Thoracic aorta (tissue), 2 donors: ENCODE results near the gene USPL1. TPM values are rescaled to one million over a fixed set of nuclear protein-coding genes. Genes with fewer than 3 reads are reported as not detected.

Experiments
- ATAC-seq: fragments of 150-250 bp; one replicate; pipeline ENCODE4 v1.8.0; 2017; ENCODE audit warnings: low read depth; ENCODE audit not compliant: insufficient number of reproducible peaks, low FRiP score
- DNase-seq: peaks from one replicate; pipeline ENCODE4 v3.0.0-alpha.2; 2020; ENCODE audit warnings: low spot score
- H3K27ac ChIP-seq, 2 donors: fragments of 200-600 bp; sonication (generic); 1 replicate in 1 of 2; 2 replicates in 1 of 2; pipeline ENCODE4 v1.5.1; 2016; ENCODE audit warnings: mild to moderate bottlenecking in 2 of 2, moderate library complexity in 2 of 2
- H3K27me3 ChIP-seq: fragments of 200-600 bp; sonication (generic); replicated peaks from 2 replicates; pipeline ENCODE4 v1.6.0; 2016; ENCODE audit warnings: mild to moderate bottlenecking; ENCODE audit not compliant: insufficient read depth
- H3K36me3 ChIP-seq: fragments of 200-600 bp; sonication (generic); one replicate; pipeline ENCODE4 v1.5.1; 2016
- H3K4me1 ChIP-seq, 2 donors: fragments of 200-600 bp; sonication (generic); 1 replicate in 1 of 2; 2 replicates in 1 of 2; pipeline versions ENCODE4 v1.5.1 to v1.6.0; 2016; ENCODE audit warnings: low read depth in 2 of 2, mild to moderate bottlenecking in 1 of 2; ENCODE audit not compliant: control insufficient read depth in 1 of 2
- H3K4me3 ChIP-seq: fragments of 200-600 bp; sonication (generic); 2 replicates; pipeline ENCODE4 v1.5.1; 2016; ENCODE audit warnings: mild to moderate bottlenecking
- H3K9me3 ChIP-seq: fragments of 200-600 bp; sonication (generic); 2 replicates; pipeline ENCODE4 v1.5.1; 2016
- total RNA-seq, 2 donors: library from RNA; depleted of rRNA; stranded (reverse); fragments of >200 nt; gene quantifications; one replicate each; pipeline versions ENCODE4 v1.1.0 to v1.2.3, GENCODE V29; 2016
- TF ChIP-seq, protein P1 (sequence below): fragments of 200-600 bp; sonication (generic); IDR thresholded peaks from one replicate; pipeline ENCODE4 v1.5.1; 2019; ENCODE audit warnings: antibody characterized with exemption

The USPL1 gene
- total RNA-seq, 2 donors from 2014 or later: 20.7 to 25.3 TPM

DNA sequence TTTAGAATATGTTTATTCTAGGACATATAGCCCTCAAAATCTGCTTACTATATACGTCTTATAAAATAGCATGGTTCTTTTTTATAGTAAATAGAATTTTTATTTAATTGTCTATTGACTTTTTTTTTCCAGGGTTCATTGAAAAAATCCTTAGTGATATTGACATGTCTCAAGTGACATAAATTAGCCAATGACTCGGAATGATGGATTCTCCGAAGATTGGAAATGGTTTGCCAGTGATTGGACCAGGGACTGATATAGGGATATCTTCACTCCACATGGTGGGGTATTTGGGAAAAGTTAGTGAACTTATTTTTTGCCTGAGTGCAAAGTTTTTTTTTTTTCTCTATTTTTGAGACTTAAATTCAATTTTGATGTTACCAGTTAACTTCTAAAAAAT, 3.2 kb downstream of the USPL1 start:
- Histone ChIP-seq H3K4me3 (no peak overlapping the region), H3K4me1 (peaks cover 15 to 39% of the 10 kb centered on the region in 2 donors), H3K36me3 (no peaks in the 10 kb centered on the region), H3K27me3 (no peaks in the 10 kb centered on the region), H3K27ac (no peak overlapping the region), H3K9me3 (no peaks in the 10 kb centered on the region)
- ATAC-seq: no peak
- TF ChIP-seq, protein P1, sequence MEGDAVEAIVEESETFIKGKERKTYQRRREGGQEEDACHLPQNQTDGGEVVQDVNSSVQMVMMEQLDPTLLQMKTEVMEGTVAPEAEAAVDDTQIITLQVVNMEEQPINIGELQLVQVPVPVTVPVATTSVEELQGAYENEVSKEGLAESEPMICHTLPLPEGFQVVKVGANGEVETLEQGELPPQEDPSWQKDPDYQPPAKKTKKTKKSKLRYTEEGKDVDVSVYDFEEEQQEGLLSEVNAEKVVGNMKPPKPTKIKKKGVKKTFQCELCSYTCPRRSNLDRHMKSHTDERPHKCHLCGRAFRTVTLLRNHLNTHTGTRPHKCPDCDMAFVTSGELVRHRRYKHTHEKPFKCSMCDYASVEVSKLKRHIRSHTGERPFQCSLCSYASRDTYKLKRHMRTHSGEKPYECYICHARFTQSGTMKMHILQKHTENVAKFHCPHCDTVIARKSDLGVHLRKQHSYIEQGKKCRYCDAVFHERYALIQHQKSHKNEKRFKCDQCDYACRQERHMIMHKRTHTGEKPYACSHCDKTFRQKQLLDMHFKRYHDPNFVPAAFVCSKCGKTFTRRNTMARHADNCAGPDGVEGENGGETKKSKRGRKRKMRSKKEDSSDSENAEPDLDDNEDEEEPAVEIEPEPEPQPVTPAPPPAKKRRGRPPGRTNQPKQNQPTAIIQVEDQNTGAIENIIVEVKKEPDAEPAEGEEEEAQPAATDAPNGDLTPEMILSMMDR: no peak
- DNase-seq: no peak

DNA sequence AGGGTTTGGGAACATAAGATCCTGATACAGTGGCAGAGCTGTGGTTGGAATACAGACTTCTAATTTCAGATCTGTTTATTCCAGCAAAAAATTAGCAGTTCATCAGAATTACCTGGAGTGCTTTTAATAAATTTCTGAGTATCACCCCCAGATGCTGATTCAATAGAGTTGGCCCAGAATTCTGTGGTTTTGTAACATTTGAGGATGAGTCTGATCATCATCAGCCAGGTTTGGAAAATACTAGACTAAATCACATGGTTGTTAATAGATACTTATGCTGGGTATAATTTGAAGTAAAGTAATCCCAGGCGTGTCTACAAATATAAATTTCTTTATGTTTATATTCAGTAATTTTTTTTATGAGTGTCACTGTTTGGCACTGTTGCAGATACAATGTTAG, 4.8 kb downstream of the USPL1 start:
- TF ChIP-seq, protein P1: no peak
- H3K4me1 ChIP-seq: peaks cover 16 to 39% of the 10 kb centered on the region in 2 donors
- no peak for DNase-seq
- no peaks in the 10 kb centered on the region for H3K9me3 ChIP-seq
- H3K36me3 ChIP-seq: no peaks in the 10 kb centered on the region
- ATAC-seq: no peak
- H3K27me3 ChIP-seq: no peaks in the 10 kb centered on the region
- no peak overlapping the region for H3K27ac ChIP-seq
- H3K4me3 ChIP-seq: no peak overlapping the region

DNA sequence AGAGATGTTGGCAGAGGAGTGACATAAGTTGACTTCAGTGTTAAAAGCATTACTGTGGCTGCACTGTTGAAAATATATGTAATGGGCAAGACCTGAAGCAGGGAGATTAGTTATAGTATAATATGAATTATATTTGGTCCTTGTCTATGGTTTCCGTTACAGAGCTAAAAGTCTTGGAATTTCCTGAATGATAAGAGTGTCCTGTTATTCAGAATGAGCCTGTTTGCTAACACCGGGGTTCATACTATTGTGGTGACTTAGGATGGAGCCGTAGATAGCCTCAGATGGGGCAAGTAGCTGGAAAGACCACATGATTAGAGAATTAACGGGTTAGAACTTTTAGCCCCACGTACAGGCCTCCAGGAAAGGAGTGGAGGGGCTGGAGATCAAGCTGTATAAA, 5.7 kb downstream of the USPL1 start:
- Histone ChIP-seq H3K27ac (no peak overlapping the region), H3K4me3 (no peak overlapping the region), H3K27me3 (no peaks in the 10 kb centered on the region), H3K36me3 (no peaks in the 10 kb centered on the region), H3K9me3 (no peaks in the 10 kb centered on the region), H3K4me1 (peaks cover 18 to 39% of the 10 kb centered on the region in 2 donors)
- ATAC-seq: no peak
- DNase-seq: no peak
- TF ChIP-seq, protein P1: no peak

DNA sequence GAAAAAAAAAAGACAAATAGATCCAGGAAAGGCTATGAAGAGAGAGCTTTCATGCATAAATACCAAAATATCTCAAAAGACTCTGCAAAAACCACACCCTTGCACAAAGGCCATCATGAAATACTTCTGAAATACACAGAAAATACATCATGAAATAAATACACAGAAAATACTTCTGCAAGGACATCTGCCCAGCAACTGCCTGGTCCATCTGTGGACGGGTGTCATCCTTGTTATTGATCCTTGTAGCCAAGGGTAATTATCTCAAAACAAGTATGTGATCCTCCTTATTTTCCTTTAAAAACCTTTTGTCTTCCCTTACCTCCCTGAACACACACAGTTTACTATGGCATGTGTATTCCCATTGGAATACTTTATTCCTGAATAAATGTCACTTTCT, 6.9 kb downstream of the USPL1 start:
- no peak overlapping the region for H3K27ac ChIP-seq
- ATAC-seq (no peak), DNase-seq (no peak)
- TF ChIP-seq, protein P1: no peak
- peaks cover 14 to 32% of the 10 kb centered on the region in 2 donors for H3K4me1 ChIP-seq
- no peaks in the 10 kb centered on the region for H3K9me3 ChIP-seq
- no peak overlapping the region for H3K4me3 ChIP-seq
- H3K27me3 ChIP-seq: no peaks in the 10 kb centered on the region
- H3K36me3 ChIP-seq: peaks cover 6% of the 10 kb centered on the region

DNA sequence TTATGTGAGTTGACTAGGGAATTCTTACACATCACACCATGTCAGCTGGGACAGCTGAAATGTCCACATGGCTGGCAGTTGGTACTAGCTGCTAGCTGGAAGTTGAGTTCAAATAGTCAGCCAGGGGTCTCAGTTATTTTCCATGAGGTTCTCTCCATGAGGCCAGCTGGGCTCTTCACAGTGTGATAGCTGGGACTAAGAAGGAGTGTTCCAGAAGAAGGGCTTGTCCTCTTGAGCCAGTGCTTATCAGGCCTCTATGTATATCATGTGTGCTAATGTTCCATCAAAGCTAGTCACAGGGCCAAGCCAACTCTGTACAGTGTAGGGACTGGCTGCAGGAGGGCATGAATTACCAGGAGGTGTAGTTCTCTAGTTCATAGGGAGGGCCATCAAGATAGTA, 11.8 kb downstream of the USPL1 start:
- Histone ChIP-seq H3K27me3 (no peaks in the 10 kb centered on the region), H3K36me3 (peaks cover 23% of the 10 kb centered on the region)
- ATAC-seq: no peak

More for the DNA sequence above, 11.8 kb downstream of the USPL1 start:
- Histone ChIP-seq H3K27ac (no peak overlapping the region), H3K4me1 (peaks cover 0 to 3% of the 10 kb centered on the region in 2 donors), H3K4me3 (no peak overlapping the region), H3K9me3 (no peaks in the 10 kb centered on the region)
- TF ChIP-seq, protein P1: no peak
- DNase-seq: no peak
